ENCODE results near the gene HERC4. TPM values are rescaled to one million over a fixed set of nuclear protein-coding genes. Genes with fewer than 3 reads are reported as not detected.

Gene HERC4
- total RNA-seq, 1 donor = 125 TPM

- no peak overlapping the region for H2AFZ ChIP-seq (ENCODE audit: low read length)
- no peak overlapping the region for H3K4me2 ChIP-seq (ENCODE audit: insufficient read depth, low read length)
- peaks cover 41% of the 10 kb centered on the region for H3K36me3 ChIP-seq (ENCODE audit: insufficient read depth, low read length)
- no peaks in the 10 kb centered on the region for H3K4me1 ChIP-seq (ENCODE audit: insufficient read depth, low read length)
- H4K20me1 ChIP-seq (ENCODE audit: insufficient read depth, low read length) = peaks cover 3% of the 10 kb centered on the region
- H3K9me3 ChIP-seq (ENCODE audit: low read depth, low read length) = no peaks in the 10 kb centered on the region
- no peak for DNase-seq (ENCODE audit: insufficient read length, low spot score, missing footprints)
- H3K27me3 ChIP-seq (ENCODE audit: insufficient read depth, low read length) = no peaks in the 10 kb centered on the region
- H3K4me3 ChIP-seq (ENCODE audit: insufficient read depth, low read length) = no peak overlapping the region
- no peak overlapping the region for H3K27ac ChIP-seq (ENCODE audit: low read depth, low read length)
- TF ChIP-seq CTCF (IDR thresholded peaks at IDR 0.05; ENCODE audit: extremely low read depth, low read depth, low read length) = no peak
- H3K79me2 ChIP-seq (ENCODE audit: insufficient read depth, low read length) = peaks cover 52% of the 10 kb centered on the region
Observed at GRCh38 chr10:67955614-67956013, 119.5 kb downstream of the HERC4 start.

GRCh38 chr10:67943917-67944316 lies 131.2 kb downstream of the HERC4 start:
- H2AFZ ChIP-seq (ENCODE audit: low read length) = no peak overlapping the region
- H3K27ac ChIP-seq (ENCODE audit: low read depth, low read length) = no peak overlapping the region
- peaks cover 4% of the 10 kb centered on the region for H4K20me1 ChIP-seq (ENCODE audit: insufficient read depth, low read length)
- no peak overlapping the region for H3K4me2 ChIP-seq (ENCODE audit: insufficient read depth, low read length)
- TF ChIP-seq CTCF (IDR thresholded peaks at IDR 0.05; ENCODE audit: extremely low read depth, low read depth, low read length) = no peak
- H3K9me3 ChIP-seq (ENCODE audit: low read depth, low read length) = no peaks in the 10 kb centered on the region
- no peaks in the 10 kb centered on the region for H3K27me3 ChIP-seq (ENCODE audit: insufficient read depth, low read length)
- no peak overlapping the region for H3K4me3 ChIP-seq (ENCODE audit: insufficient read depth, low read length)
- no peak for DNase-seq (ENCODE audit: insufficient read length, low spot score, missing footprints)
- peaks cover 77% of the 10 kb centered on the region for H3K36me3 ChIP-seq (ENCODE audit: insufficient read depth, low read length)
- no peaks in the 10 kb centered on the region for H3K4me1 ChIP-seq (ENCODE audit: insufficient read depth, low read length)
- H3K79me2 ChIP-seq (ENCODE audit: insufficient read depth, low read length) = peaks cover 68% of the 10 kb centered on the region

- H2AFZ ChIP-seq (ENCODE audit: low read length) = no peak overlapping the region
- H3K4me1 ChIP-seq (ENCODE audit: insufficient read depth, low read length) = peaks cover 8% of the 10 kb centered on the region
- TF ChIP-seq CTCF (IDR thresholded peaks at IDR 0.05; ENCODE audit: extremely low read depth, low read depth, low read length) = no peak
- no peaks in the 10 kb centered on the region for H3K27me3 ChIP-seq (ENCODE audit: insufficient read depth, low read length)
- peak overlapping the region; percentile 47 for H3K27ac ChIP-seq (ENCODE audit: low read depth, low read length)
- H3K79me2 ChIP-seq (ENCODE audit: insufficient read depth, low read length) = peaks cover 3% of the 10 kb centered on the region
- peaks cover 88% of the 10 kb centered on the region for H3K36me3 ChIP-seq (ENCODE audit: insufficient read depth, low read length)
- H3K4me2 ChIP-seq (ENCODE audit: insufficient read depth, low read length) = no peak overlapping the region
- no peak overlapping the region for H3K4me3 ChIP-seq (ENCODE audit: insufficient read depth, low read length)
- peaks cover 2% of the 10 kb centered on the region for H4K20me1 ChIP-seq (ENCODE audit: insufficient read depth, low read length)
- no peak for DNase-seq (ENCODE audit: insufficient read length, low spot score, missing footprints)
- no peaks in the 10 kb centered on the region for H3K9me3 ChIP-seq (ENCODE audit: low read depth, low read length)
Observed at GRCh38 chr10:67936416-67936815, 138.7 kb downstream of the HERC4 start.

GRCh38 chr10:67935223-67935622 lies 139.9 kb downstream of the HERC4 start:
- Histone ChIP-seq H4K20me1 (ENCODE audit: insufficient read depth, low read length) (no peaks in the 10 kb centered on the region), H2AFZ (ENCODE audit: low read length) (no peak overlapping the region), H3K4me3 (ENCODE audit: insufficient read depth, low read length) (no peak overlapping the region), H3K9me3 (ENCODE audit: low read depth, low read length) (no peaks in the 10 kb centered on the region), H3K27ac (ENCODE audit: low read depth, low read length) (peak overlapping the region; percentile 47), H3K36me3 (ENCODE audit: insufficient read depth, low read length) (peaks cover 92% of the 10 kb centered on the region), H3K4me2 (ENCODE audit: insufficient read depth, low read length) (no peak overlapping the region), H3K27me3 (ENCODE audit: insufficient read depth, low read length) (no peaks in the 10 kb centered on the region), H3K79me2 (ENCODE audit: insufficient read depth, low read length) (peaks cover 6% of the 10 kb centered on the region), H3K4me1 (ENCODE audit: insufficient read depth, low read length) (peaks cover 8% of the 10 kb centered on the region)
- DNase-seq (ENCODE audit: insufficient read length, low spot score, missing footprints) = no peak
- TF ChIP-seq CTCF (IDR thresholded peaks at IDR 0.05; ENCODE audit: extremely low read depth, low read depth, low read length) = no peak
